ENCODE measurements around the gene FBXL20.
A peak's percentile ranks its signal among the peaks of the same experiment; 100 is the strongest.
"Not testable (repeated sequence)": the region's sequence is repeated elsewhere in the genome, so short reads cannot be mapped to it uniquely, and the experiment has no call there.

The FBXL20 gene

GRCh38 chr17:39261286-39261685, 140.1 kb downstream of the FBXL20 start:
- peak; percentile 21 for TF ChIP-seq CTCF (IDR thresholded peaks at IDR 0.05; ENCODE audit: low read depth, low read length)
- DNase-seq (ENCODE audit: low read depth in 2 of 2): no peak
- H3K4me3 ChIP-seq (replicated peaks in 1 of 2; ENCODE audit: low read depth in 2 of 2, low read length in 2 of 2): no peak overlapping the region

- DNase-seq (ENCODE audit: low read depth in 2 of 2): no peak
- TF ChIP-seq CTCF (IDR thresholded peaks at IDR 0.05; ENCODE audit: low read depth, low read length): no peak
- H3K4me3 ChIP-seq (replicated peaks in 1 of 2; ENCODE audit: low read depth in 2 of 2, low read length in 2 of 2): no peak overlapping the region
Observed at GRCh38 chr17:39252788-39253460, 148.5 kb downstream of the FBXL20 start.

- DNase-seq (ENCODE audit: low read depth in 2 of 2): no peak
- H3K4me3 ChIP-seq (replicated peaks in 1 of 2; ENCODE audit: low read depth in 2 of 2, low read length in 2 of 2): no peak overlapping the region
- TF ChIP-seq CTCF (IDR thresholded peaks at IDR 0.05; ENCODE audit: low read depth, low read length): no peak
Observed at GRCh38 chr17:39251997-39252396, 149.4 kb downstream of the FBXL20 start.

GRCh38 chr17:39250076-39250475, 151.3 kb downstream of the FBXL20 start:
- not testable (repeated sequence) for H3K4me3 ChIP-seq (replicated peaks in 1 of 2; ENCODE audit: low read depth in 2 of 2, low read length in 2 of 2); DNase-seq (ENCODE audit: low read depth in 2 of 2)

GRCh38 chr17:39246274-39246673, 155.2 kb downstream of the FBXL20 start:
- DNase-seq (ENCODE audit: low read depth in 2 of 2): no peak
- H3K4me3 ChIP-seq (replicated peaks in 1 of 2; ENCODE audit: low read depth in 2 of 2, low read length in 2 of 2): no peak overlapping the region
- TF ChIP-seq CTCF (IDR thresholded peaks at IDR 0.05; ENCODE audit: low read depth, low read length): peak; percentile 8

- no peak overlapping the region for H3K4me3 ChIP-seq (replicated peaks in 1 of 2; ENCODE audit: low read depth in 2 of 2, low read length in 2 of 2)
- DNase-seq (ENCODE audit: low read depth in 2 of 2): peak; percentile 86 to 88
- peak; percentile 97 for TF ChIP-seq CTCF (IDR thresholded peaks at IDR 0.05; ENCODE audit: low read depth, low read length)
Observed at GRCh38 chr17:39244600-39245570, 156.5 kb downstream of the FBXL20 start.

- DNase-seq (ENCODE audit: low read depth in 2 of 2): peak in 1 of 2 donors; percentile 20
- TF ChIP-seq CTCF (IDR thresholded peaks at IDR 0.05; ENCODE audit: low read depth, low read length): no peak
- H3K4me3 ChIP-seq (replicated peaks in 1 of 2; ENCODE audit: low read depth in 2 of 2, low read length in 2 of 2): no peak overlapping the region
Observed at GRCh38 chr17:39244016-39244599, 157.3 kb downstream of the FBXL20 start.

Measured in cardiac fibroblast (primary cell).